ENCODE measurements around the gene DNAH14. TPM values are rescaled to one million over a fixed set of nuclear protein-coding genes. Genes with fewer than 3 reads are reported as not detected.

Gene DNAH14
- total RNA-seq, 4 donors from 2014 or later, result 1.5 to 14.1 (median 3.3) TPM

DNA sequence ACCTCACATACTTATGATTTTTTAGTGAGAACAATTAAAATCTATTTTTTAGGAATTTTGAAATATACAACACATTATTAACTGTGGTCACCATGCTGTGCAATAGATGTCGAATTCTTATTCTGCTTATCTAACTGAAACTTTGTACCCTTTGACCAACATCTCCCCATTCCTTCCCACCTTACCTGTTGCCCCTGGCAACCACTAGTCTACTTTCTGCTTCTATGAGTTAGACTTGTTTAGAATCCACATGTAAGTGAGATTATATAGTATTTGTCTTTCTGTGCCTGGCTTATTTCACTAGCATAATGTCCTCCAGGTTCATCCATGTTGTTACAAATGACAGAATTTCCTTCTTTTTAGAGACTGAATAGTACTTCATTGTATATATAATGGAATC is 330.1 kb downstream of the DNAH14 start:
- TF ChIP-seq, protein P1, sequence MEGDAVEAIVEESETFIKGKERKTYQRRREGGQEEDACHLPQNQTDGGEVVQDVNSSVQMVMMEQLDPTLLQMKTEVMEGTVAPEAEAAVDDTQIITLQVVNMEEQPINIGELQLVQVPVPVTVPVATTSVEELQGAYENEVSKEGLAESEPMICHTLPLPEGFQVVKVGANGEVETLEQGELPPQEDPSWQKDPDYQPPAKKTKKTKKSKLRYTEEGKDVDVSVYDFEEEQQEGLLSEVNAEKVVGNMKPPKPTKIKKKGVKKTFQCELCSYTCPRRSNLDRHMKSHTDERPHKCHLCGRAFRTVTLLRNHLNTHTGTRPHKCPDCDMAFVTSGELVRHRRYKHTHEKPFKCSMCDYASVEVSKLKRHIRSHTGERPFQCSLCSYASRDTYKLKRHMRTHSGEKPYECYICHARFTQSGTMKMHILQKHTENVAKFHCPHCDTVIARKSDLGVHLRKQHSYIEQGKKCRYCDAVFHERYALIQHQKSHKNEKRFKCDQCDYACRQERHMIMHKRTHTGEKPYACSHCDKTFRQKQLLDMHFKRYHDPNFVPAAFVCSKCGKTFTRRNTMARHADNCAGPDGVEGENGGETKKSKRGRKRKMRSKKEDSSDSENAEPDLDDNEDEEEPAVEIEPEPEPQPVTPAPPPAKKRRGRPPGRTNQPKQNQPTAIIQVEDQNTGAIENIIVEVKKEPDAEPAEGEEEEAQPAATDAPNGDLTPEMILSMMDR (IDR thresholded peaks at IDR 0.05; ENCODE audit: low read depth), result no peak

DNA sequence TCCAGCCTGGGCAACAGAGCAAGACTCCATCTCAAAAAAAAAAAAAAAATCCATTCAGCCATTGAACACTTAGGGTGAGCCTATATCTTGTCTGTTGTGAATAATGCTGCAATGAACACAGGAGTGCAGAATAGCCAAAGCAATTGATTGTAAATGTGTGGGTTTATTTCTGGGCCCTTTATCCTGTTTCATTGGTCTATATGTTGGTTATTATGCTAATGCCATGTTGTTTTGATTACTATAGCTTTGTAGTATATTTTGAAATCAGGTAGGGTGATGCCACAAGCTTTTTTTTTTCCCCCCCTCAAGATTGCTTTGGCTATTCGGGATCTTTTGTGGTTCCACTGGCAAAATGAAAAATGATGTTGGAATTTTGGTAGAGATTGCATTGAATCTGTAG is 330.8 kb downstream of the DNAH14 start:
- TF ChIP-seq, protein P1 (IDR thresholded peaks at IDR 0.05; ENCODE audit: low read depth), result no peak

DNA sequence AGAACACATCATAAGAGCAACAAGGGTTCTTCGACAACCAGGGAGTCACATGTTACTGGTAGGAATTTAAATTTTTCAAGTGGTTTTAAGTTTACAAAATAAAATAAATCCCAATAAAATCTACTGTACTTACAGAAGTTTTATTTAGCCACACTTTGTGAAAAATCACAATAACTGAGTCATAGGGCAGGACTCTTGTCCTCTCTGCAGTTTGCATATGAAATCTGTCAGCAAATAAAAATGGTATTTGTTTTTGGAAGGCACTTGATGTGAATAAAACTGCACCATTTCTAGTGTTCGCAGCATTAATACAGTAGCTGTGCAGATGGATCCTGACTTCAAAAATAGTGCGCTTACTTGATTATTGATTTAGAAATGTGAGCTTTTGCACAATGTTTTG is 348.0 kb downstream of the DNAH14 start:
- TF ChIP-seq, protein P1 (IDR thresholded peaks at IDR 0.05; ENCODE audit: low read depth), result no peak

DNA sequence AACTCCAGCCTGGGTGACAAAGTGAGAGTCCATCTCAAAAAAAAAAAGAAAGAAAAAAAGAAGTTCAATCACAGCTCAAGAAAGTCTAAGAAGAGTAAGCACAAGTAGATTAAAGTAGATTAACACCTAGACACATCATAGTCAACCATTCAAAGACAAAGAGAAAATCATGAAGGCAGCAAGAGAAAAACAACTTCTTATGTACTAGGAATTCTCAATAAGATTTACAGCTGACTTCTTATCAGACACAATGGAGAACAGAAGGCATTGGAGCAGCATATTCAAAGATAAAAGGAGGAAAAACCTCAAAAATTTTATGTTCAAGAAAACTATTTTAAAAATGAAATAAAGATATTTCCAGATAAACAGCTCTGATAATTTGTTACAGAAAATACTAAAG is 351.1 kb downstream of the DNAH14 start:
- TF ChIP-seq, protein P1 (IDR thresholded peaks at IDR 0.05; ENCODE audit: low read depth), result no peak

DNA sequence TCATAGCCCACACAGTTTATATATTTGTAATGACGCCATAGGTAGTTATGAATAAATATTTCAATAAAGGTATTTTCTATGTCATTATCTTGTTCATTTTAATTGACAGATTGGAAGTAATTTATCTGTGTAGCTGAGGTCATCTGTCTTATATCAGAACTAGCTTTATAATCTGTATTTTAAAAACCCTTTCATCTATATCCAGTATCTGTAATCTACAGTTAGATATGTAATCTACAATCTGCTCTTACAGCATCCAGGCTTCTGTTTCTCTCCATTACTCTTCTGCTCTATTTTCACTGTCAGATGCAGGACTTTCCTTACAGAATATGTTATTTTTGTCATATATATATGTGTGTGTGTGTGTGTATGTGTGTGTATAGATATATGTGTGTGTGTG is 360.8 kb downstream of the DNAH14 start:
- TF ChIP-seq, protein P1 (IDR thresholded peaks at IDR 0.05; ENCODE audit: low read depth), result no peak

DNA sequence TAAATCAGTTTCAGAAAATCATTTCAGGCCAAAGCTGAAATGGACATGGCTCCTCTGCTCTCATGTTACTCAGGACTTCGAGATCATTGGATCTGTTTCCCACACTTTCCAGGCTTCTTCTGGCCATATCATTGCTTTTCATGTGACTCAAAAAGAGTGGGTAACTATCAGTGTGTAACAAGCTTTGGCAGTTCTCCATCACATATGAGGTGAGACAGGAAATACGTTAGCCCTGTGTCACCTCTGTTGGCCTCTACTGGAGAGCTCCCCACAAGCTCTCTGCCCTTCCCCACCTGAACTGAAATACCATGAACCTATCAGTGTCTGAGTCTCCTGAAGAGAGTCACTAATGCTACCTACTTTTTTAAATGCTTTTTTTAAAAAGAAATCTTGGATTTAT is 370.1 kb downstream of the DNAH14 start:
- TF ChIP-seq, protein P1 (IDR thresholded peaks at IDR 0.05; ENCODE audit: low read depth), result no peak

DNA sequence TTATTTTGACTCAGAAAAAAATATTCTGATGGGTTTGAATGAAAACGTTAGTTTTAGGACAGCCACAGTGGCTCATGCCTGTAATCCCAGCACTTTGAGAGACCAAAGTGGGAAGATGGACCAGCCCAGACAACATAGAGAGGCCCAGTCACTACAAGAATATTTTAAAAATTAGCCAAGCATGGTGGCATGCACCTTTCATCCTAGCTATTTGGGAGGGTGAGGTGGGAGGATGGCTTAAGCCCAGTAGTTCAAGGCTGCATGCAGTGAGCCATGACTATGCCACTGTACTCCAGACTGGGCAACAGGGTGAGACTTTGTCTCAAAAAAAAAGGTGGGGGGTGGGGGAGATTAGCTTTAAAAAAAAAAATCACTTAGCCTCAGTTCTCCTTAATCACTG is 370.9 kb downstream of the DNAH14 start:
- TF ChIP-seq, protein P1 (IDR thresholded peaks at IDR 0.05; ENCODE audit: low read depth), result no peak
